NCI-H1092 treated with DMSO at 0.1 percent for 48 hours (cell line): ENCODE data around the gene DGCR8.

ENCODE experiments used
- DNase-seq: peaks from one replicate; lab custom pipeline; 2025; lab: John Stamatoyannopoulos, UW

DGCR8 gene

DNA sequence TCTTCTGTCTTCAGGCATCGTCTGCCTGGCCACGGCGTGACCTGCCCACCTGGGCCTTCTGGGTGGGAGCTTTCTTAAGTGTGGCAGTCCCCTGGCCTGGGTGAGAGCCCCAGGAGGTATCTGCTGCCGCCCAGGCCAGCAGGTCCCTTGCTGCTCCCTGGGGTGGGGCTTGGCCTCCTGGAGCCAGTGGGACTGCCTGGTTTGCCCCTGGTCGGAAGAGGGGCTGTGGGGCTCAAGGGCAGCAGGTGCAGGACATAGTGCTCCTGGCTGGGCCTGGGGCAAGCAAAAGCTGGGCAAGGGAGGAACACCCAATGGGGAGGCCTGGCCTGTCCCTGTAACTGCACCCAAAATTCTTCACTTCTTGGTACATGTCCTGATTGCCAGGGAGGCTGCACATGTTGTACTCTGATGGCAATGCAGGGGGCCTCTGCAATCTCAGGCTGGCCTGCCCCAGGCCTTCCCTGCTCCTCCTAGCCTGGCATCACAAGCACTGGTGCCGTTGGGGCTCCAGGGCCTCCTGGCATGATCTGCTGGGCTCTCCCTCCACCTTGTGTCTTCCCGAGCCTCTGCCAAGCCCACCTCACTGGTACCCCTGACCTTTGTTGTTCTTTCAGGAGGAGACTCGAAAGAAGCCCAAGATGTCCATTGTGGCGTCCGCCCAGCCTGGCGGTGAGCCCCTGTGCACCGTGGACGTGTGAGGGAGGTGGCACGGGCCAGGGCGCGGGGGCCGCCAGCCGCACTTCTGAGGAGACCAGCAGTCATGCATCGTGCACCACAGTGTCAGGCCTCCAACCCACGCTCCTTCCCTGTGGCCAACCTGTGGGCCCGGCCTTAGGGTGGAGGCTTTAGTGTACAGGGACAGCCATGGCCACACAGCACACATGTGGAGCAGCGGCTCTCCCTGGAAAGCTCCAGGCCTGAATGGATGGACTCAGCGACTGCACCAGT is 29.6 kb downstream of the DGCR8 start:
- DNase-seq, result no peak

DNA sequence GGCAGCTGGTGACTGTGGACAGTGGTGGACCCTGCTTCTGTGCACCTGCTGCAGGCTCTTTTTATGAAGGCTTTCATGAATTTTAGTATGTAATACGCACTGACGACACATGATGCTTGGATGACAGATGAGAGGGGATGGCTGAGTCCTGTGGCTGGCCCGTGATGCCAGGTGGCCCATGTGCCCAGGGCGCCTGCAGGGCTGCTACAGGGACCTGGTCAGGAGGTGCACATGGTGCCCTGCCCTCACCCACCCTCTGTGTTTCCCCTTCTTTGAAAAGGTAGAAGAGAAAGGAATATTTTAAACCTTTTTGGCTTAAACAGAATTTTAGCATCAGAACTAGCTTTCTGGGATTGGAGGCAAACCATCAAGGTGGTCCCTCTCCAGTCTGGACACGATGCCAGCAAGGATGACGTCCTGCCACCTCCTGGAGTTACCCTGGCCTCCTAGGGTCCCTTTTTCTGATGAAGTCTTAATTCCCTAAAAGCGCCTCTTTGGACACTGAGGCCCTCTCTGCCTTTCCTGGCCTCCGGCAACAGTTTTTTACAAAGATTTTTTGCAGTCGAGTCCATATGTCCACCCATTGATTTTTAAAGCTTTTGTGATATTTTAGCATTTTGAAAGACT is 30.4 kb downstream of the DGCR8 start:
- DNase-seq, result no peak

DNA sequence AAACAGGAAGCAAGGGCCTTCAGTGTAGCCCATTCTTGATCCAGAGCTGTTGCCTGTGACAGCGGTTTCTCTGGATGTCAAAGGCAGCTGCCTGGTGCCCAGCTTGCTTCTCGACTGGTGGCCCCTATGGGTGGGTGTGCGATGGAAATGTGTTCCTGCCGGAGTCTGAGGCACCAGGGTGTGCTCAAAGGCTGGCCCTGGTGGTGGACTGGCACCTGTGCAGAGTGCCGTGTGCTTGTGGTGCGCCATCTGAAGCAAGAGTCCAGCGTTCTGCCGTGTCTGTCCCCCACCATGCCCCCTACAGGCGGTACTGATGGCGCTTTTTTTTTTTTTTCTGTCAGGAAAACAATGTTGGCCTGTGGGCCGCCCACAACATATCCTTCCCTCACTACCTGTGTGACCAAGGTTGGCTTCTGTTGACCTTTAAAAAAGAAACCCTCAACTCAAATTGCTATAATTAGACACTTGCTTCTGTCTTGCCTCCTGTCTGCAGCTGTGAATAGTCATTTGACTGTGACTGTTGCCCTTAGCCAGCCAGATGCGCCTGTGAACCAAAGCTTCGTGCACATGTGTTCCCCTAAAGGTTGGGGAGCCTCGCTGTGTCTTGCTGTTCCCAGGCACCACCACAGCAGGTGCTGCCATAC is 31.1 kb downstream of the DGCR8 start:
- DNase-seq, result peak; percentile 30

DNA sequence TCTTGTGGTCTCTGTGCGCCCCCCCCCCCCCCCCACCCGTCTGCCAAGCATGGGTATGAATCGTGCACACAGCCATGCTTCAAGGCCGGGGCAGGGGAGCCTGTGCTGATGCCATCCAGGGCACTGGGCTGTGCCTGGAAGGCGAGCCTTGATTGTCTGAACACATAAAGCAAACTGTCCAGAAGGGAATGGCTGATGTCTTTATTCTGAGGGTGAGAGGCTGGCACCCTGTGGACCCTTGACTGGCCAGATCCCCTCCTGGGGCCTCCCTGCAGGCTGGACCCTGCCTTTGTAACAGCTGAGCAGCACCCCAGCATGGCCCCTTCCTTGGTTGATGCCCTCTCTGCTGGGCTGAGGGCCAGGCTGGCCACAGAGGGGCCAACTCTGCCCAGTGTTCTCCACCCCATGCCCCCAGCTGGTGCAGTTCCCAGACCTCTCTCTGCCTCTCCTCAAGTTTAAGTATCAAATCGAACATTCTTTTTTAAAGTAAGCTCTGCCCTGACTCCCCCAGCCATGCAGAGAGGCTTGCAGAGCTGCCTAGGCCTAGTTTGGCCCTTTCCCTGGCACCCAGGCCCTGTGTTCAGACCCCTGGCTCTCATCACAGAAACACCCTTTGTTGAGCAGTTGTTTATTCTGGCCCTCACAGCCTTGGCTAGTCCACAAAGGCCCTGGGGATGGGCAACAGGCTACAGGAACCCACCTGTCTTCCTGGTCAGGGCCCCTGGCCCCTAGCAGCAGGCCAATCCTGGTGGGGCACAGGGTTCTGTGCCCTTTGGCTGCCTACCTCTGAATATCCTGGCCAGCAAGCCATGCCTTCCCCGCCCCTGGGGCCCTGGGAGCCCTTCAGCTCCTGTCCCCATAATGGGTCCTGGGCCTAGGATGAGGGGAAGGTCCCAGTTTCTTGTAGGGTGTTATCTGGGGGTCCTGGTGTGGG is 31.9 kb downstream of the DGCR8 start:
- no peak for DNase-seq

DNA sequence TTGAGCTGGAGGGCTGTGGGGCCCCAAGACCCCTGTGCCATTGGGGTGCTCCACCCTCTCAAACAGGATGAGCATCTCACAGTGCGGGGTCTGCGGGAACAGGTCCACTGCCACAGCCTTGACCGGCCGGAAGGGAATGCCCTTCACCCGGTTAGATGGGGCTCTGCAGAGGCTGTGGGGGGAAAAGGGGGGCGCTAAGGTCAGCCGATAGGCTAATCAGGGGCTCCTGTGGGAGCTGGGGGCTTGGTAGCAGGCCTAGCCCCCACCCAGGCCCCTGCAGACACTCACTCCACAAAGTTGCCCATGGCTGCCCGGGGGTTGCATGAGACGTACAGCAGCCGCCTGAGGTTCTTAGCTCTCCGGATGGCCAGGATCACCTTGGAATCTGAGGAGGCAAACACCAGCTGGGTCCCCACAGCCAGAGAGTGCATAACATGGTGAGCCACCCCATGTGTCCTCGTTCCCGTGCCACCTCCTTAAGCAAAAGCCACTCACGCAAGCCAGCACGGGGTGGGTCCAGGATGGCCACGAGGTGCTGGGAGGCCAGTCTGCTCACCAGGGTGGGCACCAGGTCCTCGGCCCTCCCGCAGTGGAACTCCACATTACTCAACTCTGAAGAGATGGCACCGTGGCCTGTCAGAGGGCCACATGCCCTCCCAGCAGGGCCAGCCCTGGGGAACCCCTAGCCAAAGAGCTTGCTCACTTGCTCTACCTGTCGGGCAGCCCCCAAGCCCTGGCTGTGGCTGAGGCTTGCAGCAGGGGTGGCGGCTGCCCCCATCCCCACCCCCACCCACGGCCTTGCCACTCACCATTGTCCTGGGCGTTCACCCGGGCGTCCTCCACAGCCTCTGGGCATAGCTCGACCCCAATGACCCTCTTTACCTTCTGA is 32.8 kb downstream of the DGCR8 start:
- DNase-seq, result no peak

DNA sequence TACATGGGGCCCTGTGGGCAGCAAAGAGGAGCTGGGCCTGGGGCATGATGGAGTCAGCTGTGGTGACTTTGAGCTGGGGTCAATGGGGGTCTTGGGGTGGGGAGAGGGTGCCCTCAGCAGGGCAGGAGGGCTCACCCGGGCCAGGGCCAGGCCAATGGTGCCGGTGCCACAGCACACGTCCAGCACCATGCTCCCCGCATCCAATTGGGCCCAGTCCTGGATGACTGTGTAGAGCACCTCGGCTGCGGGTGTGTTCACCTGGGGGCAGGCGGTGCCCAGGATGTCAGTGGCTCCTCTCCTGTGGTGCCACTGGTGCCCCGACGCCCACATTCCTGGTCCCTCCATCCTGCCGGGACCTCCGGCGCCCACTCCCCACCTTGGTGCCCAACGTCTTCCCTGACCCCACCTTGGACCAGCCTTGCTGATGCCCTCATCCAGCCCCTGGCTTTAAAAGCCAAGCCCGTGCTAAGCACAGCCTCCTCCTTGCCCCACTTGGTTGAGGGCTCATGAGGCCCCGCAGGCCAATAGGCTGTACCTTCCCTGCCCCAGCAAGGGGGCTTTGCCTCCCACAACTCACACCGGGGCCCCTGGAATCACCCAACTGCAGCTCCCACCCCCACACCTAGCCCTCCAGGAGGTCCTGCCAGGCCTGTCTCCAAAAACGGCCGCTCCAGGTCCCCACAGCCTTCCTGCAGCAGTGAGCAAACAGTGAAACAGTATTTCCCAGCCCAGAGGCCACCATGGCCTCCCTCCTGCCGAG is 33.7 kb downstream of the DGCR8 start:
- no peak for DNase-seq

DNA sequence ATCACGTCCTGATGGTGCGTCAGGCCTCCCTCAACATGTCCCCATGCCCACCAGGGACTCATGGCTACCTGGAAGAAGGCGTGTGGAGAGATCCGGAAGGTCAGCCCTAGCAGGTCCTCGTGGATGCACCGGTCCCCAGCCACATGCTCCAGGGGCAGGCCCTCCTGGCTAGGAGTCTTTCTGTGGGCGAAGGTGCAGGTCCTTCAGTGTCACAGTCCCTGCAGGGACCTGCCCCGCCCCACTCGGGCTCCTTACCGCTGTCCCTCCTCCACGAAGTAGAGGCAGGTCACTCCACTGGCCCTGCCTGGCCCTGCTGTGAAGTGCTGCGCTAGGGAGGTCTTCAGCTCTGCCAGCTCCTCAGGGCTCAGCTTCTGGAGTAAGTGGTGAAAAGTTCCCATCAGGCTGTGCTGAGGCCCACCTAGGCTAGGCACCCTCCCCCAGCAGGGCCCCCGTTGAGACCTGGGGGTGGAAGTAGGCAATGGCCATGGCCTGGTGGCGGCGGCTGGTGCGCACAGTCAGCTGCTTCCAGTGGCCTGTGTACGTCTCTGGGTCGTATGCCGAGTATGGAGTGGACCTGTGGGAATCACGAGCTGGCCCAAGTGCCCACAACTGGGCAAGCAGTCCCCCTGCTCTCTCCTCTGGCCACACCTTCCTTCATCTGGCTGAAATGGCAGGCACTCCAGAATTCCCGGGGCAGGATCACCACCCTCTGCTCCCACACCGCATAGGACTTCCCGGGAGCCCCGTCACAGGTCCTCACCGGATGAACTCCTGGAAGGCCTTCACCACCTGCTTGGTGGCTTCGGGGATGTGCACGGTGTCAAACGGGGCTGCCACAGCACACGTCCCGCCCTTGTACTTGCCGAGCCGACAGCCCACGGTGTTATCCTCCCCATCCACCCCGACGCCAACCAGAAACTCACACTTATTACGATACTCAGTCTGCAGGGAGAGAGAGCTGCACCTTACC is 34.8 kb downstream of the DGCR8 start:
- DNase-seq, result no peak

DNA sequence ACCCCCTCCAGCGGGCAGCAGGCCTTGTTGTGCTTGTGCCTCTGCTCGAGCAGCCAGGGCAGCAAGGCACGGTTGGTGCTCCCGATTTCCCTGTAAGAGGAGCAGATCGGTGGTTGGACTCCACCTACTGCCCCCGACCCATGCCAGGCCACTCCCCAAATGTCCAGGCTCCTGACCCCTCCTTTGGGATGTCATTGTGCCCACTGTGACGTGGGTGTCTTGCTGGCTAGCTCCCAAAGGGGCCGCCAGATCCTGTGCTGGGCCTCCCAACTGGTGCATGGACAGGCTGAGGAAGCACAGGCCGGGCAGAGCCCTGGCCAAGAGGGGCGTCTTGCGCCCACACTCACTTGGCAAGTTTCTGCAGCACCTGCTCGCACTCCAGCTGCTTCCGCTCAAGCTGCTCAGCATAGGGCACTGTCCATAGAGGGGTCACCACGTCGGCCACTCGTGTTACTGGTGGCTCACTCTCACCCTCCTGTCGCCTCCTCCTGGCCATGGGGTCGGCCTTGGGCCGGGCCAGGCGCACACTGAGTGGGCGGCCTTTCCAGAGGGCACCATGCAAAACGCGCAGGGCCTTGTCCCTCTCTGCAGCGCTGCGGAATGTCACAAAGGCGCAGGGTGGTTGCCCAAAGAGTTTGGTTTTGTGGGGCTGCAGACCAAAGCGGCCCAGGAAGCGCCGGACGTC is 35.8 kb downstream of the DGCR8 start, which contains the start of gene RANBP1:
TSS of gene RANBP1 (plus strand) at position 414 of the 685 bp plus-strand sequence. CDS start at position 495, 81 bp downstream.
- DNase-seq, result no peak

DNA sequence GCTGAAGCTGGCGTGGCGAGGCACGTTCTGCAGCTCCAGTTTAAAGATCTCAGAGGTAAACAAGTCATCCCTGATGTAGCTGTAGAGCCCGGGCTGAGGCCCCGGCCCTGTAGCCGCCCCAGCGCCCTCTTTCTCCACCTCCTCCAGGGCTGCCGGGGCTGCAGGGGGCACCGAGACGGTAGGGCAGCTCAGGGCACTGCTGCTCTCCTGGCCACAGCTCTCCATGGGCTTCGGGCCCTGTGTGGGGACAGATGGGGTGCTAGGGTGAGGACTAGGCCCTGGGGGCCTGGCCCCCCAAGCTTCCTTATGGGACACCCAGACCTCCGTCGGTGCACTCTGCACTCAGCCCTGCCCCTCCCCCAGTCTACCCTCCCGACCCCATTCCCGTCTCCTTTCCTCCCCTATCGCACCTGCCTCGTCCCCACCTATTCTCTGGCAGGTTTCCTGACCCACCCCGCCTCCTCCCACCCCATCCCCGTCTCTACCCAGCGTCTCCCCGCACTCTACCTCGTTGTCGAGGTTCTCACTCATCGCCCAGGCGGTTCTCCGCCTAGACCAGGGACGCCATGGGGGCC is 36.4 kb downstream of the DGCR8 start:
- DNase-seq, result no peak

DNA sequence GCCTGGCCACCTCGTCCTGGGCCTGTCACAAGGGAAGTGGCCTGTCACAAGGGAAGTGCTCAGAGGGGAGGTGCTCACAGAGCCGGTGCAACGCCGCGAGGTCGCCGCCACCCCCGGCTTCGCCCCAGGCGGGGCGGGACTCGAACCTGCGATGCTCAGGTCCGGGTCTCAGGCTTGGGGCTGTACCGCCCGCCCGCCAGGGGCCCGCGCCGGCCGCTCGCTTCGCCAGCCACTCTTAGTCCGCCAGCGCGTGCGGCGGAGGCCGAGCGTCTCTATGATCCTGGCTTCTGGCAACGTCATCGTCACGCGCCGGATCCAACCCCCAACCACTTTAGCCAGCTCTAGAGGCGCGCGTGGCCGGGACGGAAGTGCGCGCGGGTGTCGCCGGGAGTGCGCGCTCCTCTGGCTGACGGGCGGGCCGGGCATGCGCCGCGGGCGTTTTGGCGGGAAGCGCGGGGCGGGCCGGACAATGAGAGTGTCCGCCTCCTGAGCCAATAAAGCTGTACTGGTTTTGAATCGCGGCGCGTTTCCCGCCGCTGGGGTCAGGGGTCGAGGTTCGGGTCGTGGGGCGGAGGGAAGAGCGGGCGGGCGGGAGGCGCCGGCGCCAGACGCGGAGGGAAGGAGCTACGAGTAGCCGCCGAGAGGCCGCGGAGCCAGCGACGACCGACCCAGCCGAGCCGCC is 37.1 kb downstream of the DGCR8 start, which contains the start of gene TRMT2A:
TSS of gene TRMT2A (minus strand) at position 276 of the 682 bp plus-strand sequence. CDS start 320 bp downstream, outside the sequence.
- peak; percentile 98 for DNase-seq

DNA sequence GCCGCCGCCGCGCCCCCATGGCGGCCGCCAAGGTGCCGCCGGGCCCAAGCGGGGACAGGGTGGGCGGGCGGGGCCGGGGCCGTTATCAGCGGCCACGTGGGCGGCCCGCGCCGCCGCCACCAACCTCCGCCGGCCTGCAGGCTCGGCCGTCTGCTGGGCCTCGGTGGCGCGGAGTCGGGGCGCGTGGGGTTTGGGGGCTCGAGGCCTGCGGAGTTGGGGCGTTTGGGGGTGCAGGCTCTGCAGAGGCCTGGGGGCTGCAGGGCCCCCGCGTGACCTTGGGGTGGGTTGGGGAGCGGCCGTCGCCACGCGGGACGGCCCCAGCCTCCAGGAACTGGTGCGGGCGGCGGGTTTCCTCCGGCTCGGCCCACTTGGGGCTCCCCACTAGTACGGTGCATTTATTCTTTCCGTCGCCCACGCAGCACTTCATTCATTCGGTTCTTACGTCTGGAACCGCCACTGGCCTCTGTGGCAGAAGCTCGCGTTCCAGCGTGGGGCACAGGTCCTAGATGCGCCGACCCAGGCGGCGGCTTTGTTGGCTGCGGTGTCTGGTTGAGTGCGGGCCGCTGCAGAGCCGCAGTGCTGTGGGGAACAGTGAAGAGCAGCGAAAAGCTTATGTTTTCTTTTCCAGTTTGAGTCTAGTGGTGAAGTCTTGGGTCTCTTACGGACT is 37.7 kb downstream of the DGCR8 start:
- DNase-seq, result no peak

DNA sequence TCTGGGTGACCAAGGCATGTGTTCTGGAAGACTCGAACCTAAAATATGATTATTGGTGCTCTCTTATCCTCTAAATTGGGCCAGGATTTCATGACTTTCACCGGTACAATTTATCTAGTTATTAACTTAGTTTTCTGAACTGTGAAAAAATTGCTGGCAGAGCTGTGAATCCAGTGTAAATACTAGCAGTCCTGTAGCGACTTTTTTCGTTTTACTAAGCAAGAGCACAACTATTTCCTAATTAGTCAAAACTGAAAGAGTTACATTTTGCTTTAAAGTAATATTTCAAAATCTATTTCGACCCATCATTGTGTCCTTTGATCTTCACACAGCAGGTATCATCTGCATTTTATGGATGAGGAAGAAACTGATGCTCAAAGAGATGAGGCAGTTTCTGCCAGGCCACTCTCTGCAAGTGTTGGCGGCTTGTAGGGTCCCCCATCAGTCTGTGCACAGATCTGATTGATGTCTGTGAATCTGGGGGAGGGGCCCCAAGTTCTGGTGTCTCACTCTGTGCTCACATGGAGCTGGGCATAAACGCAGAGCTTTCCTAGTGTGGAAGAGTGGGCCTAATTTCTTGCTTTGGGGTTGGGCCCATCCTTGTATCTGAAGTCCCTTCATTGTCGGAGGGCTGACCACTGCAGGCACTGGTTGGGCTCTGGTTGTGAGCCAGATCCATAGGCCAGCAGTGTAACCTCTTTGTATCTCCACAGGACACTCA is 38.4 kb downstream of the DGCR8 start:
- no peak for DNase-seq

DNA sequence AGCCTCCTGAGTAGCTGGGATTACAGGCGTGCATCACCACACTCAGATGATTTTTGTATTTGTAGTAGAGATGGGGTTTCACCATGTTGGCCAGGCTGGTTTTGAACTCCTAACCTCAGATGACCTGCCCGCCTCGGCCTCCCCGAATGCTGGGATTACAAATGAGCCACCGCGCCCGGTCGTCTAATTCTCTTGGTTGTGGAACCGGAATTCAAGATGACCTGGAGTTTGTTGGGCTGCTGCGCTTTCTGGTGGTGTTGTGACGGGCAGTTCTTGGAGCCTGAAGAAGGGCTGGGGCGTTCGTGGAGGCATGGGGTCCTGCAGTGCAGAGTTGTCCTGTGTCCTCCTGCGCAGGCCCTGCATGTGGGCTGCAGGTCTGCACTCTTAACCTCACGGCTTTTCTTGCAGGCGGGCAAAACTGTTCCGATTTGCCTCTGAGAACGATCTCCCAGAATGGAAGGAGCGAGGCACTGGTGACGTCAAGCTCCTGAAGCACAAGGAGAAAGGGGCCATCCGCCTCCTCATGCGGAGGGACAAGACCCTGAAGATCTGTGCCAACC is 41.9 kb downstream of the DGCR8 start:
- no peak for DNase-seq

DNA sequence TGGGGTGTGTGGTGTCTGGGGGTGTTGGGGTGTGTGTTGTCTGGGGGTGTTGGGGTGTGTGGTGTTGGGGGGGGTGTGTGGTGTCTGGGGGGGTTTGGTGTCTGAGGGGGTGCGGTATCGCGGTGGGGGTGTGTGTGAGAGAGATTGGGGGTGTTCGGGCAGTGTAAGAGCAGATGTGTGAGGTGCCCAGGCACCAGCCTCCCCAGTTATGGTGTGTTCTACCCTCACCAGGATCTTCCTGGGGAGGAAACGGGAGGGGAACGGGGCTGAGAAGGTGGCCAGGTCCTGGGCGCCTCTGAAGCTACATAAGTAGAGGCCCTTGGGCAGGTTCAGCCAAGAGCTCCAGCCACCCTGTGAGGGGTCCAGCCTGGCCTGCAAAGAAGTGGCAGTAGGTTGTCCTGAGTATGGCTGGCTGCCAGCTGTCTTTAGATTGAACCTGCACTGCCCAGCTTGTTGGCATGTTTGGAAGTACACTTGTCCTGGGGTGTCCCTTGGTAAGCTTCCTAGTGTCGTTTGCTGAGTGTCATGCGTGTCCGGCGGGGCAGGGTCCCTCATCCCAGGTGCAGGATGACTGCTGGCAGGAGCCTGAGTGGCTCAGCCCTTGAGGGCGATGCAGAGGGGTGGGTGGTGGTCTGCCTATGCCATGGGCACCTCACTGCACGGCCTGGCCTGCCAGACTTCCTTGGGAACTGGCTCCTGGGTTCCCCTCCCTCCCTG is 43.5 kb downstream of the DGCR8 start:
- no peak for DNase-seq
